Stimulated activated CD8-positive, alpha-beta memory T cell treated with anti-CD3 and anti-CD28 coated beads, Interleukin-4, amount 100 ng/mL, for 1 hour (primary cell): ENCODE results near the gene PRDX3.

ENCODE experiments used
- DNase-seq, 2 donors: peaks; one replicate each; pipeline ENCODE4 v3.0.0-alpha.2; 2020; ENCODE audit warnings: low read depth in 2 of 2, low spot score in 1 of 2

PRDX3 gene

GRCh38 chr10:119131512-119132240 lies 46.9 kb downstream of the PRDX3 start:
- no peak for DNase-seq

- no peak for DNase-seq
Observed at GRCh38 chr10:119129721-119130120, 48.9 kb downstream of the PRDX3 start.

DNA sequence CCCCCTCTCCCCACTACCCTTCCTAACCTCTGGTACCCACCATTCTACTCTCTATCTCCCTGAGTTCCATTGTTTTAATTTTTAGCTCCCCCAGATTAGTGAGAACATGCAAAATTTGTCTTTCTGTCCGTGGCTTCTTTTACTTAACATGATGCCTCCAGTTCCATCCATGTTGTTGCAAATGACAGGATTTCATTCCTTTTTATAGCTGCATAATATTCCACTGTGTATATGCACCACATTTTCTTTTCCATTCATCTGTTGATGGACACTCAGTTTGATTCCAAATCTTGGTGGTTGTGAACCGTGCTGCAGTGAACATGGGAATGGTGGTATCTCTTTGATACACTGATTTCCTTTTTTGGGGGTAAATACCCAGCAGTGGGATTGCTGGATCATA lies 52.7 kb downstream of the PRDX3 start:
- DNase-seq, result no peak

- no peak for DNase-seq
Observed at GRCh38 chr10:119120875-119121274, 57.7 kb downstream of the PRDX3 start.

GRCh38 chr10:119120413-119120867 lies 58.2 kb downstream of the PRDX3 start:
- DNase-seq, result no peak

- no peak for DNase-seq
Observed at GRCh38 chr10:119119400-119119799, 59.2 kb downstream of the PRDX3 start.

DNA sequence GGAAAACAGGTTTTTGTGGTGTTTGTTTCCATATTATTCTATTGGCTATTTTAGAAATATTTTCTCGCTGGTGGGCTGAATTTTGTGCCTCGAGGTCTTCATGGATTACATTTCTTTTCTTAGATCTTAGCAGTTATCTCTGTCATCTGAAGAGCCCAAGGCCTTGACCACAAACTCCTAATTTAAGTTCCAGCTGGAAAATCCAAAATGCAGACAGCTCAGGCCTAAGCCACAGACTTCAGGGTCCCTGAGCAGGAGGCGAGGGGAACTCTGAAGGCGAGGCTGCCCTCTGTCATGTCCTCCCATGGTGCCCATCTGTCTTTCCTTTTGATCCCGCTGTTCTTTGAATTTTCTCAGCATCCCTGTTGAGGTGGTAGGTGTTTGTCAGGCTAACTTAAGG lies 60.4 kb downstream of the PRDX3 start:
- no peak for DNase-seq
